PC-9 (cell line): Measurements from ENCODE around the gene APCDD1L. TPM values are rescaled to one million over a fixed set of nuclear protein-coding genes. Genes with fewer than 3 reads are reported as not detected.

Source experiments
- BruUV-seq: library from RNA; stranded (reverse); fragments of 400-500 nt; replicated peaks from 2 replicates; lab custom pipeline; 2021; lab: Mats Ljungman, UMichigan
- CTCF ChIA-PET: fragments of 300-600 bp; sonication (Branson Sonifier 250); formaldehyde crosslinking; loops from one replicate; lab custom pipeline; 2022; ENCODE audit warnings: antibody characterized with exemption; lab: Charles Lee
- POLR2A ChIA-PET: fragments of 300-600 bp; sonication (Branson Sonifier 250); formaldehyde crosslinking; loops from one replicate; lab custom pipeline; 2022; ENCODE audit warnings: antibody characterized with exemption; ENCODE audit not compliant: unreplicated experiment; lab: Charles Lee
- DNase-seq, 2 experiments: peaks; one replicate each; pipeline versions ENCODE4 v3.0.0 to v3.0.0-alpha.2; 2015 to 2022; ENCODE audit warnings: mixed read lengths in 1 of 2
- H2AFZ ChIP-seq: fragments of 200-600 bp; sonication (generic); 2 replicates; pipeline ENCODE4 v1.8.1; 2017; ENCODE audit warnings: antibody characterized with exemption
- H3F3A ChIP-seq: fragments of 200-600 bp; sonication (generic); 2 replicates; pipeline ENCODE4 v1.8.1; 2017; ENCODE audit warnings: antibody characterized with exemption, mild to moderate bottlenecking, low read depth; ENCODE audit not compliant: insufficient read depth
- H3K27ac ChIP-seq: fragments of 200-600 bp; sonication (generic); 2 replicates; pipeline ENCODE4 v1.6.1; 2016; ENCODE audit warnings: mixed run types
- H3K27me3 ChIP-seq: fragments of 200-600 bp; sonication (generic); 2 replicates; pipeline ENCODE4 v1.6.1; 2016; ENCODE audit warnings: low read depth, mixed run types; ENCODE audit not compliant: insufficient read depth
- H3K36me3 ChIP-seq: fragments of 200-600 bp; sonication (generic); 2 replicates; pipeline ENCODE4 v1.6.1; 2016; ENCODE audit warnings: low read depth, mixed run types
- H3K4me1 ChIP-seq: fragments of 200-600 bp; sonication (generic); replicated peaks from 2 replicates; pipeline ENCODE4 v1.6.1; 2016; ENCODE audit warnings: mixed run types; ENCODE audit not compliant: insufficient read depth
- H3K4me2 ChIP-seq: fragments of 200-600 bp; sonication (generic); 2 replicates; pipeline ENCODE4 v1.6.1; 2017; ENCODE audit warnings: mixed run types
- H3K4me3 ChIP-seq: fragments of 200-600 bp; sonication (generic); 2 replicates; pipeline ENCODE4 v1.6.1; 2016; ENCODE audit warnings: mixed run types
- H3K79me2 ChIP-seq: fragments of 200-600 bp; sonication (generic); 2 replicates; pipeline ENCODE4 v1.6.1; 2017; ENCODE audit warnings: low read depth, mixed run types
- H3K9me2 ChIP-seq: fragments of 200-600 bp; sonication (generic); 2 replicates; pipeline ENCODE4 v1.8.1; 2017; ENCODE audit warnings: mild to moderate bottlenecking; ENCODE audit not compliant: insufficient read depth
- H3K9me3 ChIP-seq: fragments of 200-600 bp; sonication (generic); 2 replicates; pipeline ENCODE4 v1.8.1; 2016; ENCODE audit warnings: low read depth; ENCODE audit not compliant: insufficient read depth
- H4K20me1 ChIP-seq: fragments of 200-600 bp; sonication (generic); 2 replicates; pipeline ENCODE4 v1.8.1; 2017; ENCODE audit not compliant: insufficient read depth
- CTCF ChIP-seq: fragments of 200-600 bp; sonication (generic); conservative IDR thresholded peaks from 2 replicates; pipeline ENCODE4 v1.6.1; 2017; ENCODE audit warnings: mixed run types, antibody characterized with exemption, mild to moderate bottlenecking, moderate library complexity
- EZH2 ChIP-seq: fragments of 200-600 bp; sonication (generic); IDR thresholded peaks from 2 replicates; pipeline ENCODE4 v1.8.0; 2017; ENCODE audit warnings: antibody characterized with exemption, low read depth
- intact Hi-C: fragments of 100-400 bp; cut with micrococcal nuclease; formaldehyde crosslinking; loops from one replicate; pipeline ENCODE4 v1.10.0; 2022; ENCODE audit not compliant: unreplicated experiment
- total RNA-seq: library from RNA; stranded (reverse); gene quantifications from 2 replicates; pipeline ENCODE4 v1.2.3, GENCODE V29; 2021

Gene APCDD1L
- total RNA-seq, 1 experiment from 2014 or later, result 3.0 TPM

DNA sequence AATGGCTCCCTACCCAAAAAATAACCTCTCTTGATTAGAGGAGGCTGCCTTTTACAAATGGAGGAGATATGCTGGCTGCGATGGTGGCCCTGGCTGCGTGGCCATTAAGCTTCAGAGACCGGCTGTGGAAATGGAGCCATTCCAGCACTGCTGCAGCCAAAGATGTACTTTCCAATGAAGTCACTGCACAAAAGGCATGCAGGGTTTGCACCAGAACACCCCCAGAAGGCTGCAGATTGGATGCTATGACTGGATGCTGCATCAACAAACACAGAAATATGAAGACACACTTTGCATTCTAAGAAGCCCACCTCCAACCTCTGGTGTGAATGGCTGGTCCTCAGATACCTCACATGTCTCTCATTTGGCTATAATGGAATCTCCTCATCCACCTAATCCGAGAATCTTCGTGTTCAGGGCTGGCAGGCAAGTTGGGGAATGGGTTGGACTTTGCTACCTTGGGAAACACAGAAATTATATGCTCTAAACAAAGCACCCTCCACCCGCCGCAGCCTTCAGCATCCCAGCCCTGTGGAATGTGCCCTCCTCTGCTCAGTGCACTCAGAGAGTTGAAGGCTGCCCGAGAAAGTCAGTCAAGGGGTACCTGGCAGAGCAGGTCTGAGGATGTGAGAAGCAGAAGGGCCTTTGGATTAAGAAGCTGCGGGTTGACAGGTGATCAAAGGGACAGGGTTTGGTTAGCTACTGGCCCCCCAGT, 35.3 kb downstream of the APCDD1L start:
- H4K20me1 ChIP-seq, result no peaks in the 10 kb centered on the region
- H3K27me3 ChIP-seq, result no peaks in the 10 kb centered on the region
- no peaks in the 10 kb centered on the region for H3F3A ChIP-seq
- H3K36me3 ChIP-seq, result no peaks in the 10 kb centered on the region
- H3K4me2 ChIP-seq, result no peak overlapping the region
- no peaks in the 10 kb centered on the region for H3K9me2 ChIP-seq
- no peaks in the 10 kb centered on the region for H3K4me1 ChIP-seq
- no peak overlapping the region for H3K4me3 ChIP-seq
- no peak for DNase-seq
- H2AFZ ChIP-seq, result no peak overlapping the region
- intact Hi-C loops, result loop anchor here (2.0 to 10.0 kb wide), 2 partner anchors 175 to 359 kb away; partner anchors contain the start of gene STX16
- no TSS peak for BruUV-seq
- no peak overlapping the region for H3K27ac ChIP-seq
- H3K9me3 ChIP-seq, result peaks cover 9% of the 10 kb centered on the region; the same call in 1 of the 2 replicates
- CTCF ChIA-PET, result no interaction called here
- TF ChIP-seq CTCF (no peak), EZH2 (no peak)
- POLR2A ChIA-PET, result no interaction called here
- no peaks in the 10 kb centered on the region for H3K79me2 ChIP-seq

DNA sequence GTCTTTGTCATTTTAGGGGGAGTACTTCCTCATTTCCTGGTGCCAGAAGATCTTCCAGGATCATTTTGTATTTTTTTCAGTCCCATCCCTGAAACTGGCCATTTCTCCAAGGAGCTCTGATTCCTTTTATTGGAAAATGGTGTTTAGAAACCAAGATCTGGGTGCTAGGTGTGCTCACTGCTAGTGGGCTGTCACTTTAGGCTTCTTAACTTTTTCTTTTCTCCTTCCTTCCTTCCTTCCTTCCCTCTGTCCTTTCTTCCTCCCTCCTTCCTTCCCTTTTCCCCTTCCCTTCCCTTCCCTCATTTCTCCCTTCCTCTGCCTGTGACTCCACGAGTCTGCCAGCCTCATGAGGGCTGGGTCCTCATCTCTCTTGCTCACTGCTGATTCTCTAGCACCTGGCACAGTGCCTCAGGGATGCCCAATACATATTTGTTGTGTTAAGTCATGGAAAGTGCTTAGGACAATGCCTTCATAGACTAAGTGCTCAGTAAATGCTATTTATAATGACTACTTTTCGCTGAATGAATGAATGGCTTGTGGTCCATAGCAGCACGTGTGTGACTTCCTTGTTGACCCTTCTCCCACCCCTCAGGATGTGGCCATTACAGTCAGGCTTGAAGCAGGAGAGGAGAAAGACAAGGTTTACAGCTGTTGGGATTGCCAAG, 36.9 kb downstream of the APCDD1L start:
- Histone ChIP-seq H3K79me2 (no peaks in the 10 kb centered on the region), H3K4me2 (no peak overlapping the region), H3F3A (no peaks in the 10 kb centered on the region), H3K36me3 (no peaks in the 10 kb centered on the region), H3K4me3 (no peak overlapping the region), H3K9me3 (peaks cover 9% of the 10 kb centered on the region; the same call in 1 of the 2 replicates), H3K27me3 (no peaks in the 10 kb centered on the region), H3K27ac (no peak overlapping the region), H4K20me1 (no peaks in the 10 kb centered on the region), H3K4me1 (no peaks in the 10 kb centered on the region), H3K9me2 (no peaks in the 10 kb centered on the region), H2AFZ (no peak overlapping the region)
- POLR2A ChIA-PET, result no interaction called here
- no peak for DNase-seq
- intact Hi-C loops, result no loop called here
- no TSS peak for BruUV-seq
- CTCF ChIA-PET, result no interaction called here
- TF ChIP-seq EZH2 (no peak), CTCF (no peak)

DNA sequence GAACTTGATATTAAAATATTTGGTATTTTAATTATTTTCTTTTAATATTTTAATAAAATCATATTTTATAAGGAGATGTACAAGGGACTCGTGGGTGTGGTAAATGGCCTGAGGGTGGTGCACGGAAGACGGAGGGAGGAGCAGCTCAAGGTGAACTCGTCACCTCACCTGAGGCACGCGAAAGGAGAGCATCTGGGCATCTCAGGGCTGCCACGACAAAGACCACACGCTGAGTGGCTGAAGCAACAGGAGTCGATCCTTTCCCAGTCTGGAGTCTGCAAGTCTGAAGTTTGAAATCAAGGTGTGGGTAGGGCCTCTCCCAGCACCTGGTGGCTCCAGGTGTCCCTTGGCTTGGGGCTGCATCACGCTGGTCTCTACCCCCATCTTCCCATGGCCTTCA, 39.7 kb downstream of the APCDD1L start:
- BruUV-seq, result no TSS peak
- no peak for DNase-seq

More for the DNA sequence above, 39.7 kb downstream of the APCDD1L start:
- H2AFZ ChIP-seq, result no peak overlapping the region
- intact Hi-C loops, result no loop called here
- no peak overlapping the region for H3K4me2 ChIP-seq
- H3K27me3 ChIP-seq, result no peaks in the 10 kb centered on the region
- ChIA-PET POLR2A (no interaction called here), CTCF (no interaction called here)
- TF ChIP-seq EZH2 (no peak), CTCF (no peak)
- no peaks in the 10 kb centered on the region for H3K79me2 ChIP-seq
- H3K4me1 ChIP-seq, result no peaks in the 10 kb centered on the region
- H3K9me3 ChIP-seq, result peaks cover 9% of the 10 kb centered on the region; the same call in 1 of the 2 replicates
- no peaks in the 10 kb centered on the region for H3F3A ChIP-seq
- H3K4me3 ChIP-seq, result no peak overlapping the region
- H3K9me2 ChIP-seq, result no peaks in the 10 kb centered on the region
- H3K36me3 ChIP-seq, result no peaks in the 10 kb centered on the region
- no peak overlapping the region for H3K27ac ChIP-seq
- H4K20me1 ChIP-seq, result no peaks in the 10 kb centered on the region
